C4-2B (cell line): Measurements from ENCODE around the gene AUTS2.

Experiments
- H3K27ac ChIP-seq: fragments of 450-650 bp; 2 replicates; pipeline ENCODE4 v1.5.1; 2017
- CTCF ChIP-seq: fragments of 450-650 bp; conservative IDR thresholded peaks from 2 replicates; pipeline ENCODE4 v1.5.1; 2017; ENCODE audit warnings: mild to moderate bottlenecking
- ZFX ChIP-seq: fragments of 450-650 bp; IDR thresholded peaks from 2 replicates; pipeline ENCODE4 v1.6.1; 2017

The AUTS2 gene

DNA sequence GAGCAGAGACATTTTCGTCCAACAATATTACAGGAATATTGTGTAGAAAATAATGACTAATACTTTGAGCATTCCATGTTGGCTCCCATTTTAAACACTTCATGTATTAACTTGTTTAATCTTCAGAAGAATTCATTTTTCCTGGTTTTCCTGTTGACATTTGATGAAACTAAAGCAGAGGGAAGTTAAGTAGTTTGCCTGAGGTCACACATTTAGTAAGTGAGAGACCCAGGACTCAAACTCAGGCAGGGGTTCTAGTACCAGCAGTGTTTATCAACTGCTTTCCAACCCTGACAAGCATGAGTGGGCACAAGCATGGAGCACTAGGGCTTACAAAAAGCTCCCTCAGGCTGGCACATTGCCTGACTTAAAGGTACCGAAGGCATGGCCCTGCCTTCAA is 719.1 kb downstream of the AUTS2 start:
- no peak for TF ChIP-seq ZFX
- TF ChIP-seq CTCF: no peak
- H3K27ac ChIP-seq: no peak overlapping the region

GRCh38 chr7:70318511-70318910 is 720.2 kb downstream of the AUTS2 start:
- TF ChIP-seq CTCF: no peak
- no peak for TF ChIP-seq ZFX

DNA sequence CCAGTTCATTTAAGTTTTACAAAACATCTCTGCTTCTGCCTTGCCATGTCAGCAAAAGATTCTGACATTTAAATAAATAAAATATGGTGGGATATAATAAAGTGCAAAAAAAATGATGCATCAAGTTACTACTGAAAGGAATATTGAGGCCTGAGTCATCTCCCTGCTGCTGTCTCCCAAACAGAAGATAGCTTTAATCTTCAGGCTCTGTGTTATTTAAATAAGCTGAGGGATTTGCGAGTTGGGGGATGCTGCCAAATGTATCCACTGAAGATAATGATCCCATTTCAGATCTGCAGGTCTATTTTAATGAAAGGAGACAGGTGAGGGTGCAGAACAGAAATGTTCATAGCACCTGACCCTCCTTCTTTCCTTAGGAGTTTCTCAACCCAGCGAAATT is 720.8 kb downstream of the AUTS2 start:
- TF ChIP-seq ZFX (no peak), CTCF (no peak)
- no peak overlapping the region for H3K27ac ChIP-seq

More at GRCh38 chr7:70318511-70318910, 720.2 kb downstream of the AUTS2 start:
- no peak overlapping the region for H3K27ac ChIP-seq

GRCh38 chr7:70321016-70321590 is 722.8 kb downstream of the AUTS2 start:
- TF ChIP-seq ZFX (no peak), CTCF (no peak)
- no peak overlapping the region for H3K27ac ChIP-seq

DNA sequence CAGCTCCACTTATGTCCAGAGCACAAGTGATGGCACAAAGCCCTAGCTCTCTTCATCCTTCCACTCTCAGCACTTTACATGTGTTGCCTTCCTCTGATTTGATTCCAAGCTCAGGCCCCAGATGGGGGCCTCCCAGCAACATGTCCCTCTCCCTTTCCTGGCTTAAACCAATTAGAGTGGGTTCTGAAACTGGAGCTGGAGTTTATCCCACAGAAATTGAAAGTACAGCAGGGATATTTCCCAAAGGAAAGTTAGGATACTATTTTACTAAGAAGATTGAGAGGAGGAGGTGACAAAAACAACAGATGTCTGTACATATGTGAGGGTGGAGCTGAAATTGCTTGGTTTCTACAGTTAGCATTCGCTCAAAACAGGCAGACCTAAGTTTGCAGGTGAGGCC is 724.6 kb downstream of the AUTS2 start:
- H3K27ac ChIP-seq: no peak overlapping the region; the same call in 1 of the 2 replicates
- no peak for TF ChIP-seq CTCF
- TF ChIP-seq ZFX: no peak

GRCh38 chr7:70325509-70326101 is 727.3 kb downstream of the AUTS2 start:
- no peak for TF ChIP-seq ZFX
- TF ChIP-seq CTCF: no peak
- H3K27ac ChIP-seq: no peak overlapping the region

DNA sequence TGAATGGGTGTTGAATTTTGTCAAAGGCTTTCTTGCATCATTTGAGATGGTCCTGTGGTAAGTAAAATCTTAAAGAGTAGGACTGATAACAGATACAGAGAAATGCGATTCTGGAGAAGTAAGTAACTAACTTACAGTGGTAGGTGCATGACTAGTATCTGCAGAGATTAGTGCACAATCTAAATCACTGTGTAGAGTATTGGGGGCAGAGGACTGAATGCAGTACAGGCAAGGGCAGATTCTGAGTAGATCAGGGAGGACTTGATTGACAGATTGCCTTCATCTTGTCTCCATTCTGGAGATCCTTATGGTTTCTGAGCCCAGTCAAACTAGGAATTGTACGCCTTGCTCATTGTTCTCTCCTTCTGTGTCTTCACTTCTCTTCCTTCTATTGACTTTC is 736.0 kb downstream of the AUTS2 start:
- TF ChIP-seq CTCF (no peak), ZFX (no peak)
- H3K27ac ChIP-seq: no peak overlapping the region
